HG02763 (cell line): ENCODE results near the gene SCAMP1.

Source experiments
- ATAC-seq: cut with Tn5 transposase; IDR thresholded peaks from one replicate; pipeline ENCODE4 v1.9.1; 2021; ENCODE audit warnings: mild to moderate bottlenecking, moderate library complexity; ENCODE audit not compliant: unreplicated experiment

SCAMP1 gene

GRCh38 chr5:78490709-78491485, 130.5 kb downstream of the SCAMP1 start:
- ATAC-seq: no peak

- no peak for ATAC-seq
These were observed 131.8 kb downstream of the SCAMP1 start for GRCh38 chr5:78492224-78492623.

- no peak for ATAC-seq
These were observed 132.2 kb downstream of the SCAMP1 start for GRCh38 chr5:78492650-78493049.

- ATAC-seq: no peak
These were observed 135.4 kb downstream of the SCAMP1 start for GRCh38 chr5:78495800-78496199.

GRCh38 chr5:78496373-78496772, 136.0 kb downstream of the SCAMP1 start:
- no peak for ATAC-seq

GRCh38 chr5:78497573-78498533, 137.4 kb downstream of the SCAMP1 start:
- ATAC-seq: no peak

GRCh38 chr5:78499485-78499884, 139.1 kb downstream of the SCAMP1 start:
- ATAC-seq: no peak

GRCh38 chr5:78500028-78500427, 139.6 kb downstream of the SCAMP1 start:
- ATAC-seq: no peak

- ATAC-seq: no peak
These were observed 140.5 kb downstream of the SCAMP1 start for GRCh38 chr5:78500871-78501270.

GRCh38 chr5:78501411-78502352, 141.3 kb downstream of the SCAMP1 start:
- no peak for ATAC-seq

GRCh38 chr5:78503958-78504653, 143.7 kb downstream of the SCAMP1 start:
- ATAC-seq: no peak

GRCh38 chr5:78504704-78505677, 144.6 kb downstream of the SCAMP1 start:
- no peak for ATAC-seq

GRCh38 chr5:78505860-78506259, 145.4 kb downstream of the SCAMP1 start:
- ATAC-seq: no peak

- ATAC-seq: no peak
These were observed 146.0 kb downstream of the SCAMP1 start for GRCh38 chr5:78506261-78507024.

GRCh38 chr5:78507531-78507930, 147.1 kb downstream of the SCAMP1 start:
- ATAC-seq: no peak

GRCh38 chr5:78508186-78508765, 147.9 kb downstream of the SCAMP1 start:
- no peak for ATAC-seq

GRCh38 chr5:78509145-78509865, 148.9 kb downstream of the SCAMP1 start:
- ATAC-seq: no peak
